Smooth muscle cell (in vitro differentiated cells): ENCODE results near the gene CTSA. TPM values are rescaled to one million over a fixed set of nuclear protein-coding genes. Genes with fewer than 3 reads are reported as not detected.
A peak's percentile ranks its signal among the peaks of the same experiment; 100 is the strongest.

Experiments
- DNase-seq: peaks from one replicate; lab custom pipeline; 2025; ENCODE audit not compliant: unreplicated experiment; lab: John Stamatoyannopoulos, UW
- H2AFZ ChIP-seq: fragments of 200-600 bp; sonication (generic); 2 replicates; pipeline ENCODE4 v1.6.0; 2016; ENCODE audit warnings: antibody characterized with exemption, low read depth, mild to moderate bottlenecking
- H3F3A ChIP-seq: fragments of 200-600 bp; sonication (generic); 2 replicates; pipeline ENCODE4 v1.6.0; 2017; ENCODE audit warnings: antibody characterized with exemption, low read depth
- H3K27ac ChIP-seq: fragments of 200-600 bp; sonication (generic); 2 replicates; pipeline ENCODE4 v1.5.1; 2016; ENCODE audit warnings: low read depth, mild to moderate bottlenecking
- H3K27me3 ChIP-seq: fragments of 200-600 bp; sonication (generic); 2 replicates; pipeline ENCODE4 v1.6.1; 2016; ENCODE audit warnings: low read depth, mild to moderate bottlenecking
- H3K36me3 ChIP-seq: fragments of 200-600 bp; sonication (generic); 2 replicates; pipeline ENCODE4 v1.5.1; 2016; ENCODE audit warnings: low read depth
- H3K4me1 ChIP-seq: fragments of 200-600 bp; sonication (generic); 2 replicates; pipeline ENCODE4 v1.5.1; 2016; ENCODE audit warnings: low read depth
- H3K4me2 ChIP-seq: fragments of 200-600 bp; sonication (generic); 2 replicates; pipeline ENCODE4 v1.6.0; 2016; ENCODE audit warnings: mild to moderate bottlenecking
- H3K4me3 ChIP-seq: fragments of 200-600 bp; sonication (generic); 2 replicates; pipeline ENCODE4 v1.5.1; 2016; ENCODE audit warnings: mild to moderate bottlenecking
- H3K79me2 ChIP-seq: fragments of 200-600 bp; sonication (generic); 2 replicates; pipeline ENCODE4 v1.6.0; 2016; ENCODE audit warnings: low read depth, mild to moderate bottlenecking
- H3K9ac ChIP-seq: fragments of 200-600 bp; sonication (generic); 2 replicates; pipeline ENCODE4 v1.6.0; 2016; ENCODE audit warnings: low read depth
- H3K9me3 ChIP-seq: fragments of 200-600 bp; sonication (generic); replicated peaks from 2 replicates; pipeline ENCODE4 v1.5.1; 2016; ENCODE audit warnings: low read depth
- H4K20me1 ChIP-seq: fragments of 200-600 bp; sonication (generic); 2 replicates; pipeline ENCODE4 v1.6.0; 2016; ENCODE audit warnings: low read depth
- CTCF ChIP-seq: fragments of 200-600 bp; sonication (generic); IDR thresholded peaks from 2 replicates; pipeline ENCODE4 v1.5.1; 2017; ENCODE audit warnings: borderline replicate concordance, mild to moderate bottlenecking, antibody characterized with exemption; ENCODE audit not compliant: insufficient read depth, poor library complexity, severe bottlenecking
- WGBS: methylation state at CpG from one replicate; pipeline ENCODE4 v1.1.7; 2016; ENCODE audit warnings: low lambda C conversion rate; 5-methylcytosine and 5-hydroxymethylcytosine counted together
- polyA plus RNA-seq: library from polyadenylated mRNA; unstranded; fragments of >200 nt; fragmentation: Nextera tagmentation; extraction: Ambion mirVana; gene quantifications from 2 replicates; pipeline ENCODE4 v1.2.1, GENCODE V29; 2016
- total RNA-seq: library from RNA; depleted of rRNA; stranded (reverse); fragments of >200 nt; gene quantifications from 2 replicates; pipeline ENCODE4 v1.2.3, GENCODE V29; 2014

CTSA gene
- total and polyA plus RNA-seq, 2 experiments from 2014 or later = 74.8 to 132 TPM

GRCh38 chr20:45909817-45910669 lies 18.9 kb downstream of the CTSA start:
- Histone ChIP-seq H3K36me3 (no peaks in the 10 kb centered on the region), H3K4me3 (peak overlapping the region; percentile 8), H3K4me2 (peak overlapping the region; percentile 71), H3K27me3 (no peaks in the 10 kb centered on the region), H3K9ac (no peak overlapping the region), H3F3A (no peaks in the 10 kb centered on the region), H4K20me1 (no peaks in the 10 kb centered on the region), H3K4me1 (peaks cover 10% of the 10 kb centered on the region), H2AFZ (no peak overlapping the region), H3K27ac (peak overlapping the region; percentile 12), H3K9me3 (no peaks in the 10 kb centered on the region), H3K79me2 (no peaks in the 10 kb centered on the region)
- no peak for DNase-seq
- TF ChIP-seq CTCF = no peak
- 87% methylated on average over 18 of the region's 22 CpGs for WGBS

DNA sequence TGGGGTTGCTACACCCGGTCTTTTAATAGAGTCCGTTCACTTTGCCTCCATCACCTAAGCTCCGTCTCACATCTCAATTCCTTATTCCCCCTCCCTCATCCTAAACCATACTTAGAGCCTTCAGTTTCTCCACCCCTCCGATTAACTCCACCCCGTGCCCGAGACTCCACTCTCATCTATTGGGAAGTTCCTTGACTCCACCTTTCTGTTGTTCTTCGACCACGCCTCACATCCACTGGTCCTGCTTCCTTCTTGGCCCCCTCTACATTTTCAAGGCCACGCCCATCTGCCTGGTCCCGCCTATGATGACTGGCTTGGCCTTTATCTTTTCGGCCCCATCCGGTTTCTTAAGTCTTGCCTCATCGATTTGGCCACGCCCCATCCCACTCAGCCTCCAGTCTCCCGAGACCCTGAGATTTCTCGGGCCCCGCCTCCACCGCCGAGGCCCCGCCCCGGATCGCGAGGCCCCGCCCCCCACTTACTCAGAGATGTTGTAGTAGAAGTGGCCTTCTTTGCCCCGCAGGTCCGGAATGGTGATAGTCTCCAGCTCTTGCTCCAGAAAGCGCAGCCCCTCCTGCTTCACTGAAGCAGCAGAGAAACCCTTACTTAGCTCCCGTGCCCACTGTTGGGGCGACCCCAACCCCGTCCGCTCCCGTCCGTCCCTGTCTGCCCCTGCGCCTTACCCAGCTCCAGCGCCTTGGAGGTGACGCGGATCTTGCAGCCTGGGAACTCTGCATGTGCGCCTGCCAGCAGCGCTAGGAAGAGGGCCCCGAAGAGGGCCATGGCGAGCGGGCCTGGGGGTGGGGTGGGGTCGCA lies 19.7 kb downstream of the CTSA start:
- Histone ChIP-seq H2AFZ (no peak overlapping the region), H3F3A (no peaks in the 10 kb centered on the region), H3K27ac (peak overlapping the region; percentile 78), H3K4me2 (peak overlapping the region; percentile 86), H4K20me1 (no peaks in the 10 kb centered on the region), H3K9ac (peak overlapping the region; percentile 86), H3K27me3 (no peaks in the 10 kb centered on the region), H3K4me1 (peaks cover 10% of the 10 kb centered on the region), H3K79me2 (no peaks in the 10 kb centered on the region), H3K4me3 (peak overlapping the region; percentile 58), H3K9me3 (no peaks in the 10 kb centered on the region), H3K36me3 (no peaks in the 10 kb centered on the region)
- DNase-seq = peak; percentile 96
- WGBS = 4% methylated on average over 42 of the region's 43 CpGs
- TF ChIP-seq CTCF = no peak

GRCh38 chr20:45911486-45912343 lies 20.6 kb downstream of the CTSA start, which contains the start of gene PLTP:
TSS of gene PLTP (minus strand) at chr20:45912155. CDS start at chr20:45911452, 703 bp downstream.
- Histone ChIP-seq H3K27ac (peak within 1 kb of the TSS; percentile 78), H4K20me1 (no peaks in the 10 kb centered on the region), H3K36me3 (no peaks in the 10 kb centered on the region), H3K9ac (peak within 1 kb of the TSS; percentile 86), H3K27me3 (no peaks in the 10 kb centered on the region), H3K4me1 (peaks cover 10% of the 10 kb centered on the region), H2AFZ (peak within 1 kb of the TSS; percentile 55), H3K4me2 (peak within 1 kb of the TSS; percentile 86), H3F3A (no peaks in the 10 kb centered on the region), H3K79me2 (no peaks in the 10 kb centered on the region), H3K4me3 (peak within 1 kb of the TSS; percentile 58), H3K9me3 (no peaks in the 10 kb centered on the region)
- TF ChIP-seq CTCF = no peak
- WGBS = 1% methylated on average over 39 of the region's 58 CpGs
- peak; percentile 72 for DNase-seq
